VCaP (cell line): ENCODE data around the gene SPARC.
A peak's percentile ranks its signal among the peaks of the same experiment; 100 is the strongest.

Experiments
- H3K27ac ChIP-seq: fragments of 450-650 bp; 2 replicates; pipeline ENCODE4 v1.5.1; 2017
- CTCF ChIP-seq: fragments of 450-650 bp; conservative IDR thresholded peaks from 2 replicates; pipeline ENCODE4 v1.5.1; 2017; ENCODE audit warnings: mild to moderate bottlenecking, moderate library complexity

The SPARC gene

DNA sequence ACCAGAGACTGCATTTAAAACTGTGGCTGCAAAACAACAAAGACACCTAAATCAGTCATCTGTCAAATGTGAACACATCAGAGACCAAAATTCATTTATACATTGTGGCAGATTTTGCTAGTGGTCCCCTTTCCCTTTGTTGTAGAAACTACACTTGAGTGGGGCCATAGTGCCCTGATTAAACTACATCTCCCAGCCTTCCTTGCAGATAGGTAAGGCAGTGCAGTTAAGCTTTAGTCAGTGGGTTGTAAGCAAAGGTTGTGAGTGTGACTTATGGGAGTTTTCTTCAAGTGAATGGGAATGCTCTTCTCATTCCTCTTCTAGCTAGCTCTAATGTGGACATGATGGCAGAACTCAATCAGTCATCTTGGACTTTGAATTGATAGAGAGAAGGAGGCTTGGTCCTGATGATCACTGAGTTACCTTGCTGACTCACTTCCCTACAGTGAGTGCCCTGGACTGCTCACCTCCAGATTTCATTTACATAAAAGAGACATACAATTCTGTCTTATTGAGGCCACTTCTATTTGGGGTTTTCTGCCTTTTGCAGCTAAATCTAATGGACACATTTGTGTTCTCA is 35.2 kb upstream of the SPARC start:
- H3K27ac ChIP-seq = no peak overlapping the region
- TF ChIP-seq CTCF = no peak

DNA sequence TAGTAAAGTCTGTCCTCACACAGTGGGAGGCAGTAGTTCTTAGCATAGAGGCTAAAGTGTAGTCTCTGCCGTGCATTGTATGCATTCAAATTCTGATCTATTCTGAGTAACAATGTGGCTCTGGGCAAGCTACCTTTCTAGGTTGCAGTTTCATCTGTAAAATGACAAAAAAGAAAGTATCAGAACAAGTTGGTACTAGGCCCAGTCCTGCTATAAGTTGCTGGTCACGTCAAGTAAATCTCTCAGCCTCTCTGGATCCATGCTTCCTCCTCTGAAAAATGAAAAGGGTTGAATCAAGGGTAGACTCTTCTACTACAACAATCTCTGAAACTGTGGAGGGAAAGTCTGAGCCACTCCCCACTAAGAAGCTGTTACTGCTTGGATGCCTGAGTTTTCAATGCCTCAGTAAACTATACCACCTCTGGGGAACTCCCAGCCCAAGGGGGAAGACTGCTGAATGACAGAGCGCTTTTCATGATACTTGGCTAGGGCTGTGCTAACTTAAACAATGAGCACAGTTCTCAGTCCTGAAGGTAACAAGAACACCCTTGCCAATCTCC is 34.5 kb upstream of the SPARC start:
- no peak for TF ChIP-seq CTCF
- H3K27ac ChIP-seq = no peak overlapping the region

GRCh38 chr5:151720215-151720614 is 33.5 kb upstream of the SPARC start:
- no peak for TF ChIP-seq CTCF
- no peak overlapping the region for H3K27ac ChIP-seq

GRCh38 chr5:151719228-151720000 is 32.7 kb upstream of the SPARC start:
- peak; percentile 60 for TF ChIP-seq CTCF
- H3K27ac ChIP-seq = no peak overlapping the region

- no peak for TF ChIP-seq CTCF
- no peak overlapping the region for H3K27ac ChIP-seq
Observed at GRCh38 chr5:151718646-151719045, 31.9 kb upstream of the SPARC start.

- TF ChIP-seq CTCF = no peak
- no peak overlapping the region for H3K27ac ChIP-seq
Observed at GRCh38 chr5:151718153-151718552, 31.4 kb upstream of the SPARC start.

- no peak for TF ChIP-seq CTCF
- H3K27ac ChIP-seq = no peak overlapping the region
Observed at GRCh38 chr5:151717416-151717815, 30.7 kb upstream of the SPARC start.
